ENCODE results near the gene PREX1. TPM values are rescaled to one million over a fixed set of nuclear protein-coding genes. Genes with fewer than 3 reads are reported as not detected.

PREX1 gene
- total RNA-seq, 1 donor from 2014 or later: 68.2 TPM

DNA sequence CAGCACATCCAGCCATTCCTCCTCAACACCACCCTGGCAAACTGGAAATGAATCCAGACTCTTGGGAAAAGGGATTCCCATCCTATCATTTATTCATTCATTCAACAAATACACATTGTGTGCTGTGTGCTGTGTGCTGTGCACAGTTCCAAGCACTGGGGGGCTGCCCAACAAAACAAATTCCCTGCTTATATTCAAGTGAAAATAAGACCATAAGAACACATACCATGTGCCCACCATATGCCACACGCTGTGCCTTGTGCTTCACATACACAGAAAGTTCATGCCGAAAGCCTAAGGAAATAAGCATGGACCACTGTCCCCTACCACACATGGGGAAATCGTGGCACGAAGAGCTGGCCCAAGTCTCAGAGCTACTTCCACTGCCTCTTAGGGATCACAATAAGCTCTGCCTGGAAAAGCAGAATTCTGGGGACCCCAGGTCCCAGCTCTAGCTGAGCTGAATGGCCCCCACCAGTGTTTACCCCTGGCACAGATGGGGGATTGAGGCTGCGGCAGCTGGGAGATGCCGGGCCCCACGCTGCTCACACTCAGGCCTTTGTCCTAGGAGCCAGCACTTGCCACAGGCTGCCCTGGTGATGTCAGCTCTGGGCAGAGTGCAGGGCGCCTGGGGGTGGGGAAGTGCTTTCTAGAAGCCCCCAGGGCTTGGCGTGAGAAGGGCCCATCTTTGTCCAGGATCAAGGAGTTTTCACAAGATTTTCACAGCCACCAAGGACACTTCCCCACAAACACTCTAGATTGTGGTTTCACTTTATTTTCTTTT is 99.6 kb downstream of the PREX1 start:
- H3K27me3 Mint-ChIP-seq (ENCODE audit: insufficient read depth): no peaks in the 10 kb centered on the region
- H3K27ac Mint-ChIP-seq: peak overlapping the region; percentile 15
- no peak for DNase-seq (ENCODE audit: low spot score)
- no peaks in the 10 kb centered on the region for H3K9me3 Mint-ChIP-seq
- H3K4me3 Mint-ChIP-seq: no peak overlapping the region
- intact Hi-C loops (cut with micrococcal nuclease): no loop called here
- H3K4me1 Mint-ChIP-seq (ENCODE audit: low read depth): peaks cover 34% of the 10 kb centered on the region
- H3K36me3 Mint-ChIP-seq (ENCODE audit: low read depth): peaks cover 42% of the 10 kb centered on the region

DNA sequence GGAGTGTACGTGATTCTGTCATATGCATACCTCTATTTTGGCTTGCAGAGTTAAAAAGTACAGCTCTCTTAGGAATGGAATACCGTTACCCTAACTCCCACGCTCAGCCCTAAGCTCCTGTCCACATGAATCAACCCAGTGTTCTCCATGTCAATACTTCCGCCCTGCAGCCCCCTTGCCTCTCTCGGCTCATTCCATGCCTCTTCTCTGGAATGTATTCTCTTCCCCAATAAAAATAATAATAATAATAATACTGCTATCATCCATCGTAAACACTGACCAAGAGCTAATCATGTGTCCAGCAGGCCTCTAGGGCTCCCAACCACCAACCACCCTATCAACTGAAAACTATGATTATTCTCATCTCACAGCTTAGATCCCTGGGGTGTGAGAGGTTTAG is 100.6 kb downstream of the PREX1 start:
- no peak overlapping the region for H3K27ac Mint-ChIP-seq
- no peaks in the 10 kb centered on the region for H3K9me3 Mint-ChIP-seq
- DNase-seq (ENCODE audit: low spot score): no peak
- intact Hi-C loops (cut with micrococcal nuclease): loop anchor here (1.0 kb wide), 1 partner anchor 10 kb away; no protein-coding TSS in a partner anchor
- H3K4me3 Mint-ChIP-seq: no peak overlapping the region
- H3K27me3 Mint-ChIP-seq (ENCODE audit: insufficient read depth): no peaks in the 10 kb centered on the region
- H3K4me1 Mint-ChIP-seq (ENCODE audit: low read depth): peaks cover 35% of the 10 kb centered on the region
- H3K36me3 Mint-ChIP-seq (ENCODE audit: low read depth): peaks cover 37% of the 10 kb centered on the region

DNA sequence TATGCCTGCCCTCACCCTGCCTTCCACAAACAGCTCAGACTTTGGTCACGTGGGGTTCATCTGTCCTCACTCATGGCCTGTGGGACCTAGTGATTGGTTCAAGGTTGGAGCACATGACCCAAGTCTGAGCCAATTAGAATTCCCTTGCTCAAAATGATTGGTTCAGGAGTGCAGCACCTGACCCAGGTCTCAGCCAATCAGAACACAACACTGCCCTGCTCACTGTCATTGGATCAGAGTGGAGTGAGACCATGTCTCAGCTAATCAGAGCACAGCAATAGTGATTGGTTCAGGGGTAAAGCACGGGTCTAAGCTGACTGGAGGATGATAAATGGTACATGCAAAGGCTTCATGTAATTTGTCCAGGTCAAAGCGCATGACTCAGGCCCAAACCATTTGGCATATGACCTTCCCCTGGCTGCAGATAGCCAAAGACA is 102.2 kb downstream of the PREX1 start:
- peaks cover 43% of the 10 kb centered on the region for H3K4me1 Mint-ChIP-seq (ENCODE audit: low read depth)
- peak overlapping the region; percentile 17 for H3K27ac Mint-ChIP-seq
- H3K9me3 Mint-ChIP-seq: no peaks in the 10 kb centered on the region
- no peaks in the 10 kb centered on the region for H3K27me3 Mint-ChIP-seq (ENCODE audit: insufficient read depth)
- peaks cover 43% of the 10 kb centered on the region for H3K36me3 Mint-ChIP-seq (ENCODE audit: low read depth)
- H3K4me3 Mint-ChIP-seq: no peak overlapping the region
- no peak for DNase-seq (ENCODE audit: low spot score)
- intact Hi-C loops (cut with micrococcal nuclease): no loop called here

DNA sequence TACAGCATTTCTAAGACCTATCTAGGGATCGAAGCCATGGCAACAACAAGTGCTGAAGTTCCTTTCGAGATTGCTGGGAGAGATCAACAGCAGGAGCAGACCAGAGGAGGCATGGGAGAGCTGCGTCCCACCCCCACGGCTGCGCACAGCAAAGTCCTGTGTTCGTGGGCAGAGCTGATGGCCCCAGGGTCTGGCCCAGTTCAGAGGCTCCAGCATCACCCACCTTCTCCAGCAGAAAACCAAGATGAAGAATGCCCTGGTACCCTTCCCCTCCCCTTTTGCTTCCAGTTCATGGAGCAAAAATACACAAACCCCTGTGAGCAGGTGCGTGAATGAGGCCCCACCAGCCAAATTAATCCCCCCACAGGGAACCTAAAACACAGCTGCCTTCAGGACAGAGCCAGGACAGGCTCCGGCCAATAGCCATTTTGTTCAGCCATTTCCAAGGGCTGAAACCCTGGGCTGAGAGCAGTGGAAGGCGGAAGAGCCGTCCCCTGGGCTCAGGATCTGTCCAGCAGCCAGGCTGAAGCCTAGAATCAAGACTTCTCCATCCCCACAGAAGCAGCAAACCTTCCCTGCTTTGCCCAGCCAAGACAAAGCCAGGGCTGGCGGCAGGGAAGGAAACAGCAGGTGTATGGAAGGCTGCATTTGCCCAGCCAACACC is 102.8 kb downstream of the PREX1 start:
- Mint-ChIP-seq H3K36me3 (ENCODE audit: low read depth) (peaks cover 41% of the 10 kb centered on the region), H3K4me1 (ENCODE audit: low read depth) (peaks cover 43% of the 10 kb centered on the region), H3K9me3 (no peaks in the 10 kb centered on the region), H3K27ac (peak overlapping the region; percentile 31), H3K27me3 (ENCODE audit: insufficient read depth) (no peaks in the 10 kb centered on the region), H3K4me3 (no peak overlapping the region)
- intact Hi-C loops (cut with micrococcal nuclease): no loop called here
- DNase-seq (ENCODE audit: low spot score): no peak

DNA sequence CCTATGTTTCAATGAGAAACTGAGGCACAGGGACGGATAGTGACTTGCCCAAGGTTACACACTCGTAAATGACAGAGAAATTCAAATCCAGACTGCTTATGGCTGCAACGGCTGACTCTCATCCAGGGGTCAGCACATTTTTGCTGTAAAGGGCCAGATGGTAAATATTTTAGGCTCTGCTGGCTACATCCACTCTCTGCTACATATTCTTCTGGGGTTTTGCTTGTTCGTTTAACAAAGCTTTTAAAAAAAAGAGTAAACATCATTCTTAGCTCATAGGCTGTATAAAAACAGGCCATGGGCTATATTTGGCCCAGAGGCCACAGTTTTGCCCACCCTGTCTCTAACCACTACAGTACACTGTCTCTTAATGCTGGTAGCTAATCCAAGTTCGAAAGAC is 103.4 kb downstream of the PREX1 start:
- intact Hi-C loops (cut with micrococcal nuclease): no loop called here
- Mint-ChIP-seq H3K36me3 (ENCODE audit: low read depth) (peaks cover 36% of the 10 kb centered on the region), H3K4me3 (no peak overlapping the region), H3K9me3 (no peaks in the 10 kb centered on the region), H3K27me3 (ENCODE audit: insufficient read depth) (no peaks in the 10 kb centered on the region), H3K4me1 (ENCODE audit: low read depth) (peaks cover 43% of the 10 kb centered on the region), H3K27ac (no peak overlapping the region)
- DNase-seq (ENCODE audit: low spot score): no peak

DNA sequence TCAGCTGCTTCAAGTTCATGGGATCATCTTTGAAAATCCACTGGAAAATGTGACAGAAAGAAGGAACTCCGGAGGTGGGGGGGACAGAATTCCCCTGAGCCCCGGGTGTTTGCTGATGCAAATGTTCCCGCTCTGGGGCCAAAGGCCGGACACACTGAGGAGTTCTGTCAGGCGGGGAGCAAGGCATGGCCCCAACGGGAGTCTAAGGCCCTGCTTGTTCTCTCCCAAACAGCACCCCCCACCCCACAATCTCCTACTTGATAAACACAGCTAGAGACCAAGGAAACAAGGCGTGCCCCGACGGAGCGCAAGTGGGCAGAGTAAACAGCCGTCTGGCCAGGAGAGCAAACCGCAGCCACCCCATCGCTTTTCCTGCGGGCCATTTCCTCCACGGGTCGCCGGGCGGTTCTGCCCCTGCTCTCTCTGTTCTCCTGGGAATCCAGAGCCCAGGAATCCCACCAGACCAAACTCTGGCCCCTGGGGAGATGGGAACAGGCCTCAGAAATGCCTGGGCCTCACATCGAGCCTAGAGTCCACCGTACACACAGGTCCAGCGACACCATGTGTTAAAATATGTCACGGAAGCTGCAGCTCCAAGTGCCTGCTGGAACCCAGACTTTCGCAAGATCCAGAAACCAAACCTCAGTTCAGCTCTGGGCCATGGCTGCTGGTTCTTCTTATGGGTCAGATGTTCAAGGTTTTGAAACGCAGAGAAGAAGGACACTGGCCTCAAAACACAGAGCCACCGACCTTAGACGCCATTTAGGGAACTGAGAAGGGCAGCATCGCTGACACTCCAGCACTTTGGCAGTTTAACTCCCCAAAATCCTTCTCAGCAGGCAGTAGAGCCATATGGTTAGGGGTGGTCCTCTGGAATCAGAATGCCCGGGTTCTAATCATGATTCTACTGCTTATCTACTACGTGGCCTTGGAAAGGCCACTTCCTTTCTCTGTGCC is 104.2 kb downstream of the PREX1 start:
- Mint-ChIP-seq H3K9me3 (no peaks in the 10 kb centered on the region), H3K4me3 (no peak overlapping the region), H3K4me1 (ENCODE audit: low read depth) (peaks cover 44% of the 10 kb centered on the region), H3K36me3 (ENCODE audit: low read depth) (peaks cover 40% of the 10 kb centered on the region), H3K27ac (peak overlapping the region; percentile 6), H3K27me3 (ENCODE audit: insufficient read depth) (no peaks in the 10 kb centered on the region)
- intact Hi-C loops (cut with micrococcal nuclease): no loop called here
- no peak for DNase-seq (ENCODE audit: low spot score)

DNA sequence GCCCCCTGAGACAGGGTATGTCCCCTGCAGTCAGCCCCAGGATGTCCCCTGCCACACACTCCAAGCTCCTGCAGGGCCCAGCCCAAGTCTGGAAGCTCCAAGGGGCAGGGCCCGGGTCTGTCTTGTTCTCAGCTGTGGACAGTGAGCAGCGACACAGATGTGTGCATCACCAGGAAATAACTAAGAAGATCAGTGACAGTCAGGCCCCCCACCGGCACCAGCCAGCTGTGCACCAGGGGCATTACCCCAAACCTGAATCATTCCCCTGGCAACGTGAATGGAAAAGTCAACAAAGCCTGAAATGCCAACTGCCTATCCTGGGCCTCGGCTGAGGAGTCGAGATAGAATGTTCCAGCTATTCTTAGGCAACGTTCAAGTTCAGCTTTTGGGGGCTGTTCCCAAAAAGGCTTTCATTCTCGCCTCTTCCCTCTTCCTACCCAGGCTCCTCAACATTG is 105.0 kb downstream of the PREX1 start:
- no peaks in the 10 kb centered on the region for H3K9me3 Mint-ChIP-seq
- DNase-seq (ENCODE audit: low spot score): no peak
- H3K4me3 Mint-ChIP-seq: no peak overlapping the region
- peaks cover 52% of the 10 kb centered on the region for H3K4me1 Mint-ChIP-seq (ENCODE audit: low read depth)
- intact Hi-C loops (cut with micrococcal nuclease): no loop called here
- H3K27me3 Mint-ChIP-seq (ENCODE audit: insufficient read depth): no peaks in the 10 kb centered on the region
- peak overlapping the region; percentile 69 for H3K27ac Mint-ChIP-seq
- H3K36me3 Mint-ChIP-seq (ENCODE audit: low read depth): peaks cover 41% of the 10 kb centered on the region

DNA sequence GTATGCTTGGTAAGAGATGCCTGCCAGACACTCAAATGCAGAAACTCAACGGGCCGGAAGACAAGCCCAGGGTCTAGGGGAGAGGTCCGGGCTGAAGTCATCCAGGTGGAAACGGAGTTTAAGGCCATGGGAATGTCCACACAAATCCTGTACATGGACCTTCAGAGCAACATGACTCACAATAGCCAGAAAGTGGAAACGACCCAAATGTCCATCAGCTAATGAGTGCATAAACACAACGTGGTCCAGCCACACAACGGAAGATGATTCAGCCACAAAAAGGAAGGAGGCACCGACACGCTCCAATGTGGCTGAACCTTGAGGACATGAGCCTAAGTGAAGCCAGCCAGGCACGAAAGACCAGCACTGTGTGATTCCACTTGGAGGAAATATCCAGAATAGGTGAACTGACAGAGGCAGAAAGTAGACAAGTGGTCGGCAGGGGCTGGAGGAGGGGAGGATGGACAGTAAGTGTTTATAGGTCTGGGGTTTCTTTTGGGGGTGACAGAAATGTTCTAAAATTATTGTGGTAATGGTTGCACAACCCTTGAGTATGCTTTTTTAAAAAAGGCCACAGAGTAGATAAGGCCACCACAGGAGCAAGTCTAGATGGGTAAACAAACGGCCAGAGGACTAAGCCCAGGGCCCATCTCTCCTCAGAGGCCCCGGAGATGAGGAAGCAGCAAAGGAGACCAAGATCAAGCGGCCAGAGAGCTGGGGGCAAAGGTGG is 105.6 kb downstream of the PREX1 start:
- H3K27ac Mint-ChIP-seq: peak overlapping the region; percentile 81
- H3K36me3 Mint-ChIP-seq (ENCODE audit: low read depth): peaks cover 46% of the 10 kb centered on the region
- no peaks in the 10 kb centered on the region for H3K9me3 Mint-ChIP-seq
- H3K4me3 Mint-ChIP-seq: no peak overlapping the region
- no peak for DNase-seq (ENCODE audit: low spot score)
- intact Hi-C loops (cut with micrococcal nuclease): no loop called here
- no peaks in the 10 kb centered on the region for H3K27me3 Mint-ChIP-seq (ENCODE audit: insufficient read depth)
- peaks cover 58% of the 10 kb centered on the region for H3K4me1 Mint-ChIP-seq (ENCODE audit: low read depth)

DNA sequence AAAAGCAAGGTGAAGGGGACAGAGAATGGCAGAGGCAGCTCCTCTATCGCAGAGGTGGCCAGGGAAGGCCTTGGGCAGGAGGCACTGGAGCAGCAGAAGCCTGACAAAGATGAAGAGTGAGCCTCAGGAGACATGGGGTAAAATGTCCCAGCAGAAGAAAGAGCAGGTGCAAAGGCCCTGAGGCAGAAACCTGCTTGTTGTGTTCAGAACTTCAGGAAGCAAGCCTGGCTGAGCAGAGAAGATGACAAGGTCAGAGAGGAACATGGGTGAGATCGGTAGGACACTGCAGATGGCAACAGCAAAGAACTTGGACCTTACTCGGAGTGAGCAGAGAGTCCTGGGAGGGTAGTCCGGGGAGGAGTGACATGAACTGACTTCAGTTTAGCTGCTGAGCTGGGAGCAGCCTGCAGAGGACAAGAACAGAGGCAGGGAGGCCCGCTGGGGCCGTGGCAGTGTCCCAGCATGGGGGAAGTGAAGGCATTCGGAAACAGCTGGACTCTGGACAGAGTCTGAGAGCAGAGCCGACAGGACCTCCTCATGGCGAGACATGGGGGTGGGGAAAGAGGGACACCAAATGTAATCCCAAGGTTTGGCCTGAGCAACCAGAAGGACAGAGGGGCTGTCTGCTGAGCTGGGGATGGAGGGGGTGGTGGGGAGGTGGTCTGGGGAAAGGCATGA is 106.3 kb downstream of the PREX1 start:
- Mint-ChIP-seq H3K27me3 (ENCODE audit: insufficient read depth) (no peaks in the 10 kb centered on the region), H3K4me3 (peak overlapping the region; percentile 23), H3K4me1 (ENCODE audit: low read depth) (peaks cover 65% of the 10 kb centered on the region), H3K36me3 (ENCODE audit: low read depth) (peaks cover 42% of the 10 kb centered on the region), H3K27ac (peak overlapping the region; percentile 81), H3K9me3 (no peaks in the 10 kb centered on the region)
- intact Hi-C loops (cut with micrococcal nuclease): no loop called here
- DNase-seq (ENCODE audit: low spot score): no peak

DNA sequence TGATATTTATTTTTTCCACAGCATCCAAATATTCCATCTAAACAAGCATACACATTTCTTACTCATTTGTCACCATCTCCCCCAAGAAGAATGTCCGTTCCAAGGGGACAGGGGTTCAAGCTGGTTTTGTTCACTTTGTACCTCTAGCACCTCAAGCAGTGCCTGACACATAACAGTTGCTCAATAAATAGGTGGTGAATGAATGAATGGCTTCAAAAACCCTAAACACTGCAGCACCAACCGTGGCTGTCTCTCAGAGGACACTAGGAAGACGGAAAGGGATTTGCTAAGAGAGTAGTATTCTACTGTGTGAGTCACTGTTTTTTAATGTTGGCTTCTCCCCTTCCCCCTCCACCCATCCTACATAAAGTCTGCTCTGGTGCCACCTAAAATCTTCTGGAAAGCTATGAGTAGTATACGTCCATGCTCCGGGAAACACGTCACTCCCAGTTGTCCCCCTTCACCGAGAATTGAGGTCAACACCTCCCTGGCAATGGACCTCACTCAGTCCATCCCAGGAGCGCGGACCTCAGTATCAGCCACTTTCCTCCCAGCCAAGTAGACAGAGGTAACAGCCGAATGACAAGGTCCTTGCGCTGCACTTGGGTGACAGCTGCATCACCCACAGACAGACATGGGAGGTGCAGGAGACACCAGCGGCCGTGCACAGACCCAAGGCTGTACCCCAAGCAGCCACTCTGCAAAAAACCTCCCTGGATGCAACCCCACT is 107.4 kb downstream of the PREX1 start:
- peaks cover 42% of the 10 kb centered on the region for H3K36me3 Mint-ChIP-seq (ENCODE audit: low read depth)
- no peak for DNase-seq (ENCODE audit: low spot score)
- peak overlapping the region; percentile 5 for H3K4me3 Mint-ChIP-seq
- no peaks in the 10 kb centered on the region for H3K27me3 Mint-ChIP-seq (ENCODE audit: insufficient read depth)
- peaks cover 75% of the 10 kb centered on the region for H3K4me1 Mint-ChIP-seq (ENCODE audit: low read depth)
- H3K27ac Mint-ChIP-seq: peak overlapping the region; percentile 88
- no peaks in the 10 kb centered on the region for H3K9me3 Mint-ChIP-seq
- intact Hi-C loops (cut with micrococcal nuclease): no loop called here

DNA sequence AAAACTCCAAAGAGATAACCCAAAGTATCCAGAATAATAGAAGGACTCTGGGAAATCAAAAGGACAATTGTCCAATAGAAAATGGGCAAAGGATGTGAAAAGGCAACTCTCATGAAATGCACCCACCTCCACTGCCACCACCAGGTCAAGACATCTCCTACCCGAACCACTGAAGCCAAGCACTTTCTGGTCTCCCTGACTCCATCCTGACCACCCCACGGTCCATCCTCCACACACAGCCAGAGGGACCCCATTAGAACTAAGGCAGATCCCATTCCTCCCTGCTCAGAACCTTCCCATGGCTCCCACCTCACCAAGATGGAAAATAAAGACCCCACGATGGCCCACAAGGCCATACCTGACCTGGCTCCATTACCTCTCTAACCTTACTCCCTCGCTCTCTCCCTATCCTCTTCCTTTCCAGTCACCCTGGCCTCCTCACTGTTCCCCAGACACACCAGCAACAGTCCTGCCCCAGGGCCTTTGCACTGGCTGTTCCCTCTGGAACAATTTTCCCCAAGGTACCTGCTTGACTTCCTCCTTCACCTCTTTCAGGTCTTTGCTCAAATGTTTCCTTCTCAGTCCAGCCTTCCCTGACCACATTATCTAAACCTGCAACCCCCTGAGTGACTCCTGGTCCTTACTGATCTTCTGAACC is 108.1 kb downstream of the PREX1 start:
- Mint-ChIP-seq H3K27me3 (ENCODE audit: insufficient read depth) (no peaks in the 10 kb centered on the region), H3K9me3 (peaks cover 1% of the 10 kb centered on the region), H3K36me3 (ENCODE audit: low read depth) (peaks cover 45% of the 10 kb centered on the region), H3K4me1 (ENCODE audit: low read depth) (peaks cover 82% of the 10 kb centered on the region), H3K27ac (peak overlapping the region; percentile 88), H3K4me3 (peak overlapping the region; percentile 5)
- no peak for DNase-seq (ENCODE audit: low spot score)
- intact Hi-C loops (cut with micrococcal nuclease): loop anchor here (1.0 to 5.0 kb wide), 3 partner anchors 41 to 103 kb away; no protein-coding TSS in a partner anchor
